ENCODE results near the gene GDPD5. TPM values are rescaled to one million over a fixed set of nuclear protein-coding genes. Genes with fewer than 3 reads are reported as not detected.

Gene GDPD5
- total and polyA plus RNA-seq, 4 experiments from 2014 or later: 11.0 to 160 (median 85.7) TPM

- no peak overlapping the region for H3K27ac ChIP-seq (ENCODE audit: low read depth, low read length)
- H3K27me3 Mint-ChIP-seq: no peaks in the 10 kb centered on the region
- H3K9me3 Mint-ChIP-seq: no peaks in the 10 kb centered on the region
- H3K9me3 ChIP-seq (ENCODE audit: control insufficient read depth in 1 of 2, low read length in 2 of 2): no peaks in the 10 kb centered on the region
- no peak for DNase-seq
- H3K4me3 Mint-ChIP-seq: no peak overlapping the region
- H3K36me3 ChIP-seq (ENCODE audit: insufficient read depth, low read length): peaks cover 9% of the 10 kb centered on the region
- peaks cover 0 to 5% (median 4%) of the 10 kb centered on the region in 4 donors for H3K4me1 Mint-ChIP-seq
- H3K27ac Mint-ChIP-seq: peak overlapping the region in 2 of 7 donors; percentile 42 to 74
- H3K36me3 Mint-ChIP-seq: peaks cover 8 to 30% of the 10 kb centered on the region in 2 donors
- POLR2A ChIA-PET (ENCODE audit: partially characterized antibody): no interaction called here
- H3K4me1 ChIP-seq (ENCODE audit: insufficient read depth, low read length): no peaks in the 10 kb centered on the region
- H3K27me3 ChIP-seq (ENCODE audit: insufficient read depth, low read length): no peaks in the 10 kb centered on the region
- intact Hi-C loops (cut with micrococcal nuclease): no loop called here
- H3K4me3 ChIP-seq (ENCODE audit: low read length in 2 of 2): no peak overlapping the region
- CTCF ChIA-PET (ENCODE audit: partially characterized antibody): no interaction called here
Measured at GRCh38 chr11:75467311-75467710, 58.4 kb downstream of the GDPD5 start.

- intact Hi-C loops (cut with micrococcal nuclease): no loop called here
- H3K36me3 ChIP-seq (ENCODE audit: insufficient read depth, low read length): peaks cover 5% of the 10 kb centered on the region
- H3K27me3 ChIP-seq (ENCODE audit: insufficient read depth, low read length): no peaks in the 10 kb centered on the region
- Mint-ChIP-seq H3K36me3 (peaks cover 6 to 34% of the 10 kb centered on the region in 2 donors), H3K4me3 (no peak overlapping the region), H3K27me3 (no peaks in the 10 kb centered on the region), H3K9me3 (no peaks in the 10 kb centered on the region), H3K27ac (peak overlapping the region in 2 of 7 donors; percentile 72 to 87), H3K4me1 (peaks cover 0 to 6% (median 4%) of the 10 kb centered on the region in 4 donors)
- H3K9me3 ChIP-seq (ENCODE audit: control insufficient read depth in 1 of 2, low read length in 2 of 2): no peaks in the 10 kb centered on the region
- no peak overlapping the region for H3K4me3 ChIP-seq (ENCODE audit: low read length in 2 of 2)
- CTCF ChIA-PET (ENCODE audit: partially characterized antibody): no interaction called here
- no peaks in the 10 kb centered on the region for H3K4me1 ChIP-seq (ENCODE audit: insufficient read depth, low read length)
- DNase-seq: no peak
- H3K27ac ChIP-seq (ENCODE audit: low read depth, low read length): no peak overlapping the region
- POLR2A ChIA-PET (ENCODE audit: partially characterized antibody): no interaction called here
Measured at GRCh38 chr11:75465701-75466531, 59.8 kb downstream of the GDPD5 start.

DNA sequence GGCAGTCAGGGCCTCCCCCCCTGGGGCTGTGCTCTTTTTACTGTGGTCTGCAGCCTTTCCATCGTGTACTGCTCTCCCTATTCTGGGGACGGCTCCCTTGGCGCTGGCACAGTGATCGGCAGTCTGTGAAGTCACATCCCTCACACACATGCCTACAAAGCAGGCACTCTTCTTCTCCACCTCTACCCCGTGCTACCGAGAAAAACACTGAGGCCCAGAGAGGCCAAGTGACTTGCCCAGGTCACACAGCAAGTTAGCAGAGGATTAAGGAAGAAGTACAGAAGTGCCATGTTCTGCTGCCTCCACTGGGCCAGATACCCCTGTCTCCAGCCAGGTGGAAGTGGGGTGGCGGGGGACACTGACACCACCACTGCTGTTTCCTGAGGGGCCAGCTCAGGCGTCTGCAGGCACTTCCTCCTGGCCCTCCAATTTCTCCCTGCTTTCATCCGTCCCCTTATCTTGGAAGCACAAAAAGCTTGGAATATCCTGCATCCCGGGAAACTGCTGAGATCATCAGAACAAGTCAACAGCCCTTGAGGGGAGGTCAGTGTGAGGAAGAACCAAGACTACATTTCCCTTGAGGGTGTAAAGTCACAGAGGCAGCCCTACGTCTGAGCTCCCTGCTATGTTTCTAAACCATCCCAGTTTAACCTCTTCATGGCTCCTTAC is 62.5 kb downstream of the GDPD5 start:
- intact Hi-C loops (cut with micrococcal nuclease): no loop called here

DNA sequence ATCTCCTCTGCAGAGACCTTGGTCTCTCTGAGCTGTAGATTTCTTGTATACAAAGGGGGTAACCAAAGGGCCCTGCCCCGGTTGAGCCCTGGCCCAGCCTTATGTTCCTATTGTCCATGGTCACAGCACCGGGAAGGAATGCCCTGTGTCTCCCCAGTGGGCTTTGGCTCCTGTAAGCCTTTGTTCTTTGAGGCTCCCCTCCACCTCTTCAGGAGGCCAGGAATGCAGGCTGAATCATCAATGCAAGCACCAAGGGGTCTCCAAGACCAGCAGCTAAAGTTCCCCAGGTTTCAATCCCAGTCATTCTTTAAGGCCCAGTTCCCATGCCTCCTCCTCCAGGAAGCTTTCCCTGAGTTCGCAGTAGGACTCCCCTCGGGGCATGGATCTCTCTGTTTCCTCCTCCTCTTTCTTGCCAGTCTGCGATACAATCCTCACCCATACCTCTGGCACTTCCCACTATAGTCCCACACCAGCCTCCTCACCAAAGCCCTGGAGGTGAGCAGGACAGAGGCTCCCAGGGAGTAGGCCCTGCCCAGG is 63.6 kb downstream of the GDPD5 start:
- Histone ChIP-seq H3K36me3 (ENCODE audit: insufficient read depth, low read length) (no peaks in the 10 kb centered on the region), H3K27ac (ENCODE audit: low read depth, low read length) (no peak overlapping the region), H3K4me1 (ENCODE audit: insufficient read depth, low read length) (no peaks in the 10 kb centered on the region), H3K27me3 (ENCODE audit: insufficient read depth, low read length) (no peaks in the 10 kb centered on the region), H3K4me3 (ENCODE audit: low read length in 2 of 2) (no peak overlapping the region), H3K9me3 (ENCODE audit: control insufficient read depth in 1 of 2, low read length in 2 of 2) (no peaks in the 10 kb centered on the region)
- Mint-ChIP-seq H3K4me3 (no peak overlapping the region), H3K27ac (peak overlapping the region in 3 of 7 donors; percentile 41 to 73 (median 57)), H3K27me3 (no peaks in the 10 kb centered on the region), H3K36me3 (peaks cover 4 to 26% of the 10 kb centered on the region in 2 donors), H3K9me3 (no peaks in the 10 kb centered on the region), H3K4me1 (peaks cover 0 to 6% (median 2%) of the 10 kb centered on the region in 4 donors)
- intact Hi-C loops (cut with micrococcal nuclease): no loop called here
- DNase-seq: no peak
- ChIA-PET POLR2A (ENCODE audit: partially characterized antibody) (no interaction called here), CTCF (ENCODE audit: partially characterized antibody) (no interaction called here)

More for the DNA sequence above, 62.5 kb downstream of the GDPD5 start:
- no peaks in the 10 kb centered on the region for H3K36me3 ChIP-seq (ENCODE audit: insufficient read depth, low read length)
- Mint-ChIP-seq H3K27ac (peak overlapping the region in 1 of 7 donors; percentile 75), H3K4me3 (no peak overlapping the region), H3K9me3 (no peaks in the 10 kb centered on the region), H3K36me3 (peaks cover 4 to 28% of the 10 kb centered on the region in 2 donors), H3K27me3 (no peaks in the 10 kb centered on the region), H3K4me1 (peaks cover 0 to 6% (median 2%) of the 10 kb centered on the region in 4 donors)
- no peaks in the 10 kb centered on the region for H3K9me3 ChIP-seq (ENCODE audit: control insufficient read depth in 1 of 2, low read length in 2 of 2)
- CTCF ChIA-PET (ENCODE audit: partially characterized antibody): no interaction called here
- no peaks in the 10 kb centered on the region for H3K27me3 ChIP-seq (ENCODE audit: insufficient read depth, low read length)
- no peak for DNase-seq
- H3K4me1 ChIP-seq (ENCODE audit: insufficient read depth, low read length): no peaks in the 10 kb centered on the region
- POLR2A ChIA-PET (ENCODE audit: partially characterized antibody): interaction anchor here (0.7 to 1.3 kb wide), 2 partner anchors 9 to 23 kb away, joined by 3 read pairs; no protein-coding TSS in a partner anchor
- H3K27ac ChIP-seq (ENCODE audit: low read depth, low read length): no peak overlapping the region
- no peak overlapping the region for H3K4me3 ChIP-seq (ENCODE audit: low read length in 2 of 2)

DNA sequence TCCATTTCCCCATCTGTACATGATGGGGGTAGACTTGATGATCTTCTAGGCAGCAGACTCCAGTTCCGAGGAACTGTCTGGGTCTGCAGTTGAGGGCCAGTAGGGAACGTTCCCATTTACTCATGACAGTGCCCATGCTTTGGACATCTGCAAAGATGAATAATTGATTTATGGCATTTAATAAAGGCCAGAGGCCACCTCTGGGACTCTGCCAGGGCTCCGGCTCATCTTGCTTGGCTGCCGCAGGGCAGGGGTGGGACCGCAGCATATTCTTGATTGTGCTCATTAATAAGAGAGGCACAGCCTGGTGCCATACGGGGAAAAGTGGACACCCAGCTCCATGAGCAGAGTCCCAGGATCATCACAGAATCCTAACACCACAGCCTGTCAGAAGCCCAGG is 64.6 kb downstream of the GDPD5 start:
- Histone ChIP-seq H3K36me3 (ENCODE audit: insufficient read depth, low read length) (no peaks in the 10 kb centered on the region), H3K4me1 (ENCODE audit: insufficient read depth, low read length) (no peaks in the 10 kb centered on the region), H3K27ac (ENCODE audit: low read depth, low read length) (no peak overlapping the region), H3K27me3 (ENCODE audit: insufficient read depth, low read length) (no peaks in the 10 kb centered on the region), H3K4me3 (ENCODE audit: low read length in 2 of 2) (no peak overlapping the region), H3K9me3 (ENCODE audit: control insufficient read depth in 1 of 2, low read length in 2 of 2) (no peaks in the 10 kb centered on the region)
- DNase-seq: no peak
- intact Hi-C loops (cut with micrococcal nuclease): no loop called here
- Mint-ChIP-seq H3K4me1 (peaks cover 0 to 6% (median 2%) of the 10 kb centered on the region in 4 donors), H3K27ac (peak overlapping the region in 1 of 7 donors; percentile 25), H3K9me3 (no peaks in the 10 kb centered on the region), H3K36me3 (peaks cover 4 to 25% of the 10 kb centered on the region in 2 donors), H3K27me3 (no peaks in the 10 kb centered on the region), H3K4me3 (no peak overlapping the region)
- ChIA-PET POLR2A (ENCODE audit: partially characterized antibody) (no interaction called here), CTCF (ENCODE audit: partially characterized antibody) (no interaction called here)

- intact Hi-C loops (cut with micrococcal nuclease): no loop called here
- Mint-ChIP-seq H3K9me3 (no peaks in the 10 kb centered on the region), H3K27ac (no peak overlapping the region), H3K4me3 (no peak overlapping the region), H3K36me3 (peaks cover 10 to 36% of the 10 kb centered on the region in 2 donors), H3K27me3 (no peaks in the 10 kb centered on the region), H3K4me1 (peaks cover 0 to 2% (median under 1%) of the 10 kb centered on the region in 4 donors)
- no peaks in the 10 kb centered on the region for H3K27me3 ChIP-seq (ENCODE audit: insufficient read depth, low read length)
- H3K4me3 ChIP-seq (ENCODE audit: low read length in 2 of 2): no peak overlapping the region
- ChIA-PET CTCF (ENCODE audit: partially characterized antibody) (no interaction called here), POLR2A (ENCODE audit: partially characterized antibody) (no interaction called here)
- H3K9me3 ChIP-seq (ENCODE audit: control insufficient read depth in 1 of 2, low read length in 2 of 2): no peaks in the 10 kb centered on the region
- no peaks in the 10 kb centered on the region for H3K4me1 ChIP-seq (ENCODE audit: insufficient read depth, low read length)
- no peak for DNase-seq
- no peak overlapping the region for H3K27ac ChIP-seq (ENCODE audit: low read depth, low read length)
- H3K36me3 ChIP-seq (ENCODE audit: insufficient read depth, low read length): no peaks in the 10 kb centered on the region
Measured at GRCh38 chr11:75456596-75457183, 69.1 kb downstream of the GDPD5 start.

GRCh38 chr11:75454987-75455386 is 70.8 kb downstream of the GDPD5 start:
- ChIA-PET CTCF (ENCODE audit: partially characterized antibody) (interaction anchor here (2.3 kb wide), 1 partner anchor 10 kb away, joined by 15 read pairs; no protein-coding TSS in a partner anchor), POLR2A (ENCODE audit: partially characterized antibody) (no interaction called here)
- Histone ChIP-seq H3K27ac (ENCODE audit: low read depth, low read length) (no peak overlapping the region), H3K36me3 (ENCODE audit: insufficient read depth, low read length) (no peaks in the 10 kb centered on the region), H3K9me3 (ENCODE audit: control insufficient read depth in 1 of 2, low read length in 2 of 2) (no peaks in the 10 kb centered on the region), H3K27me3 (ENCODE audit: insufficient read depth, low read length) (no peaks in the 10 kb centered on the region), H3K4me3 (ENCODE audit: low read length in 2 of 2) (no peak overlapping the region), H3K4me1 (ENCODE audit: insufficient read depth, low read length) (no peaks in the 10 kb centered on the region)
- H3K36me3 Mint-ChIP-seq: peaks cover 10 to 31% of the 10 kb centered on the region in 2 donors
- intact Hi-C loops (cut with micrococcal nuclease): no loop called here
- no peaks in the 10 kb centered on the region for H3K9me3 Mint-ChIP-seq
- DNase-seq: no peak
- peaks cover 0 to 1% (median 0%) of the 10 kb centered on the region in 4 donors for H3K4me1 Mint-ChIP-seq
- H3K4me3 Mint-ChIP-seq: no peak overlapping the region
- no peaks in the 10 kb centered on the region for H3K27me3 Mint-ChIP-seq
- peak overlapping the region in 1 of 7 donors; percentile 63 for H3K27ac Mint-ChIP-seq

All from CD4-positive, alpha-beta memory T cell (primary cell).